ENCODE data around the gene LENEP.
"Not testable (repeated sequence)": the region's sequence is repeated elsewhere in the genome, so short reads cannot be mapped to it uniquely, and the experiment has no call there.

LENEP gene

GRCh38 chr1:154989195-154989860 is 4.1 kb upstream of the LENEP start:
- DNase-seq (ENCODE audit: insufficient read length, low spot score) (no peak), FAIRE-seq (no peak)
- no peak for TF ChIP-seq CTCF (IDR thresholded peaks at IDR 0.05; ENCODE audit: insufficient read depth, missing control alignments)

- DNase-seq (ENCODE audit: insufficient read length, low spot score) (no peak), FAIRE-seq (no peak)
- TF ChIP-seq CTCF (IDR thresholded peaks at IDR 0.05; ENCODE audit: insufficient read depth, missing control alignments): no peak
Observed at GRCh38 chr1:154990276-154990675, 3.1 kb upstream of the LENEP start.

GRCh38 chr1:154992721-154993571 is 440 bp upstream of the LENEP start:
- DNase-seq (ENCODE audit: insufficient read length, low spot score) (no peak), FAIRE-seq (no peak)
- TF ChIP-seq CTCF (IDR thresholded peaks at IDR 0.05; ENCODE audit: insufficient read depth, missing control alignments): peak; percentile 34

- DNase-seq (ENCODE audit: insufficient read length, low spot score): no peak
Observed at GRCh38 chr1:154994269-154994587, 842 bp downstream of the LENEP start.

GRCh38 chr1:154994591-154994990 is 1.2 kb downstream of the LENEP start:
- FAIRE-seq (no peak), DNase-seq (ENCODE audit: insufficient read length, low spot score) (no peak)
- TF ChIP-seq CTCF (IDR thresholded peaks at IDR 0.05; ENCODE audit: insufficient read depth, missing control alignments): no peak

More at GRCh38 chr1:154994269-154994587, 842 bp downstream of the LENEP start:
- TF ChIP-seq CTCF (IDR thresholded peaks at IDR 0.05; ENCODE audit: insufficient read depth, missing control alignments): no peak
- no peak for FAIRE-seq

- peak; percentile 59 for TF ChIP-seq CTCF (IDR thresholded peaks at IDR 0.05; ENCODE audit: insufficient read depth, missing control alignments)
- not testable (repeated sequence) for DNase-seq (ENCODE audit: insufficient read length, low spot score); FAIRE-seq
Observed at GRCh38 chr1:154995301-154995983, 2.1 kb downstream of the LENEP start.
